Measurements from ENCODE around the gene CLDN19. TPM values are rescaled to one million over a fixed set of nuclear protein-coding genes. Genes with fewer than 3 reads are reported as not detected.

CLDN19 gene
- total and polyA plus RNA-seq, 4 donors, result 0.14 to 5.1 TPM; not detected in 2

DNA sequence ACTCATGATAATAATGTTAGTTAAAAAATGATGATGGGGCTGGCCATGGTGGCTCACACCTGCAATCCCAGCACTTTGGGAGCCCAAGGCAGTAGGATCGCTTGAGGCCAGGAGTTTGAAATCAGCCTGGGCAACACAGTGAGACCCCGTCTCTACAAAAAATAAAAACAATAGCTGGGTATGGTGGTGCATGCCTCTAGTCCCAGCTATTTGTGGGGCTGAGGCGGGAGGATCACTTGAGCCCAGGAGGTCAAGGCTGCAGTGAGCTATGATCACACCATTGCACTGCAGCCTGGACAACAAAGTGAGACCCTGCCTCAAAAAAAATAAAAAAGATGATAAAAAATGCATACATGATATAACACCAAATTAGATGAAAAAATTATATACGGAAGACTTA lies 21.5 kb upstream of the CLDN19 start:
- WGBS, result 98% methylated on average over 4 of the region's 4 CpGs
- DNase-seq (ENCODE audit: low spot score), result no peak

DNA sequence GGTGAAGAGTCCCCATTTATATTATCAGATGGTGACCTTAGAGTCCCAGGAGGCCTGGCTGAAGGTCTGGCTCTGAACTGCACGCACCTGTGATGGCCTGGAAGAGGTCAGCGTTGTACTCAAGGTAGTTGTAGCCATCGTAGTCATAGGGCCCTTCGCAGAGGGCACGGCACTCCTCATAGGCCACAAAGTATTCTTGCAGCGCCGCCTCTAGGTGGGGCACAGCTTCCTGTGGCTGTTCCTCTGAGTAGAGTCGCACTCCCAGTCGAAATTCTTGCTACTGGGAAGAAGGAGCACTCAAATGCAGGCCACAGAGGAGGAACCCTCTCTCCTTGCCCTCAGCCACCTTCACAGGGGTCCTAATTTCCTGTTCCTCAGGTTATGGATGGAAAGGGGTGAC lies 19.1 kb upstream of the CLDN19 start:
- TF ChIP-seq NR2F2 (IDR thresholded peaks at IDR 0.05), result no peak
- TF ChIP-seq, protein P1, sequence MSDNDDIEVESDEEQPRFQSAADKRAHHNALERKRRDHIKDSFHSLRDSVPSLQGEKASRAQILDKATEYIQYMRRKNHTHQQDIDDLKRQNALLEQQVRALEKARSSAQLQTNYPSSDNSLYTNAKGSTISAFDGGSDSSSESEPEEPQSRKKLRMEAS (IDR thresholded peaks at IDR 0.05), result no peak
- TF ChIP-seq RXRA (IDR thresholded peaks at IDR 0.05), result no peak
- no peak for TF ChIP-seq GABPA (IDR thresholded peaks at IDR 0.05 in 1 of 2, conservative IDR thresholded peaks at IDR 0.05 in 1 of 2)
- no peak for TF ChIP-seq HNF4G (IDR thresholded peaks at IDR 0.05)
- no peak for TF ChIP-seq JUND (IDR thresholded peaks at IDR 0.05)
- TF ChIP-seq HNF4A (conservative IDR thresholded peaks at IDR 0.05), result no peak
- TF ChIP-seq, protein P2, sequence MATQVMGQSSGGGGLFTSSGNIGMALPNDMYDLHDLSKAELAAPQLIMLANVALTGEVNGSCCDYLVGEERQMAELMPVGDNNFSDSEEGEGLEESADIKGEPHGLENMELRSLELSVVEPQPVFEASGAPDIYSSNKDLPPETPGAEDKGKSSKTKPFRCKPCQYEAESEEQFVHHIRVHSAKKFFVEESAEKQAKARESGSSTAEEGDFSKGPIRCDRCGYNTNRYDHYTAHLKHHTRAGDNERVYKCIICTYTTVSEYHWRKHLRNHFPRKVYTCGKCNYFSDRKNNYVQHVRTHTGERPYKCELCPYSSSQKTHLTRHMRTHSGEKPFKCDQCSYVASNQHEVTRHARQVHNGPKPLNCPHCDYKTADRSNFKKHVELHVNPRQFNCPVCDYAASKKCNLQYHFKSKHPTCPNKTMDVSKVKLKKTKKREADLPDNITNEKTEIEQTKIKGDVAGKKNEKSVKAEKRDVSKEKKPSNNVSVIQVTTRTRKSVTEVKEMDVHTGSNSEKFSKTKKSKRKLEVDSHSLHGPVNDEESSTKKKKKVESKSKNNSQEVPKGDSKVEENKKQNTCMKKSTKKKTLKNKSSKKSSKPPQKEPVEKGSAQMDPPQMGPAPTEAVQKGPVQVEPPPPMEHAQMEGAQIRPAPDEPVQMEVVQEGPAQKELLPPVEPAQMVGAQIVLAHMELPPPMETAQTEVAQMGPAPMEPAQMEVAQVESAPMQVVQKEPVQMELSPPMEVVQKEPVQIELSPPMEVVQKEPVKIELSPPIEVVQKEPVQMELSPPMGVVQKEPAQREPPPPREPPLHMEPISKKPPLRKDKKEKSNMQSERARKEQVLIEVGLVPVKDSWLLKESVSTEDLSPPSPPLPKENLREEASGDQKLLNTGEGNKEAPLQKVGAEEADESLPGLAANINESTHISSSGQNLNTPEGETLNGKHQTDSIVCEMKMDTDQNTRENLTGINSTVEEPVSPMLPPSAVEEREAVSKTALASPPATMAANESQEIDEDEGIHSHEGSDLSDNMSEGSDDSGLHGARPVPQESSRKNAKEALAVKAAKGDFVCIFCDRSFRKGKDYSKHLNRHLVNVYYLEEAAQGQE (IDR thresholded peaks at IDR 0.05), result no peak
- TF ChIP-seq, protein P3, sequence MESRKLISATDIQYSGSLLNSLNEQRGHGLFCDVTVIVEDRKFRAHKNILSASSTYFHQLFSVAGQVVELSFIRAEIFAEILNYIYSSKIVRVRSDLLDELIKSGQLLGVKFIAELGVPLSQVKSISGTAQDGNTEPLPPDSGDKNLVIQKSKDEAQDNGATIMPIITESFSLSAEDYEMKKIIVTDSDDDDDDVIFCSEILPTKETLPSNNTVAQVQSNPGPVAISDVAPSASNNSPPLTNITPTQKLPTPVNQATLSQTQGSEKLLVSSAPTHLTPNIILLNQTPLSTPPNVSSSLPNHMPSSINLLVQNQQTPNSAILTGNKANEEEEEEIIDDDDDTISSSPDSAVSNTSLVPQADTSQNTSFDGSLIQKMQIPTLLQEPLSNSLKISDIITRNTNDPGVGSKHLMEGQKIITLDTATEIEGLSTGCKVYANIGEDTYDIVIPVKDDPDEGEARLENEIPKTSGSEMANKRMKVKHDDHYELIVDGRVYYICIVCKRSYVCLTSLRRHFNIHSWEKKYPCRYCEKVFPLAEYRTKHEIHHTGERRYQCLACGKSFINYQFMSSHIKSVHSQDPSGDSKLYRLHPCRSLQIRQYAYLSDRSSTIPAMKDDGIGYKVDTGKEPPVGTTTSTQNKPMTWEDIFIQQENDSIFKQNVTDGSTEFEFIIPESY (IDR thresholded peaks at IDR 0.05), result no peak
- no peak for TF ChIP-seq RAD21 (IDR thresholded peaks at IDR 0.05)
- no peak overlapping the region for H3K27ac ChIP-seq (ENCODE audit: low read depth in 1 of 2, low read length in 2 of 2)
- no peak overlapping the region for H3K4me3 ChIP-seq (ENCODE audit: low read depth in 1 of 3, low read length in 3 of 3)
- no peak for DNase-seq (ENCODE audit: low spot score)
- H3K9me3 ChIP-seq (ENCODE audit: control insufficient read depth in 4 of 4, low read length in 3 of 4), result no peaks in the 10 kb centered on the region
- no peak overlapping the region for H3K9ac ChIP-seq (ENCODE audit: low read depth in 1 of 2, low read length in 2 of 2)
- peaks cover 13 to 49% (median 29%) of the 10 kb centered on the region in 4 donors for H3K36me3 ChIP-seq (ENCODE audit: control insufficient read depth in 4 of 4, insufficient read depth in 3 of 4, low read depth in 1 of 4, low read length in 3 of 4)
- H3K27me3 ChIP-seq (ENCODE audit: control insufficient read depth in 4 of 4, insufficient read depth in 4 of 4, low read length in 3 of 4), result no peaks in the 10 kb centered on the region
- 82% methylated on average over 9 of the region's 9 CpGs for WGBS
- no peaks in the 10 kb centered on the region for H3K4me1 ChIP-seq (ENCODE audit: control insufficient read depth in 4 of 4, insufficient read depth in 4 of 4, low read length in 3 of 4)

More for the DNA sequence above, 21.5 kb upstream of the CLDN19 start:
- Histone ChIP-seq H3K36me3 (ENCODE audit: control insufficient read depth in 4 of 4, insufficient read depth in 3 of 4, low read depth in 1 of 4, low read length in 3 of 4) (peaks cover 6 to 26% (median 13%) of the 10 kb centered on the region in 4 donors), H3K9ac (ENCODE audit: low read depth in 1 of 2, low read length in 2 of 2) (no peak overlapping the region), H3K27ac (ENCODE audit: low read depth in 1 of 2, low read length in 2 of 2) (no peak overlapping the region), H3K4me3 (ENCODE audit: low read depth in 1 of 3, low read length in 3 of 3) (no peak overlapping the region), H3K4me1 (ENCODE audit: control insufficient read depth in 4 of 4, insufficient read depth in 4 of 4, low read length in 3 of 4) (peaks cover 3 to 16% (median 11%) of the 10 kb centered on the region in 4 donors), H3K27me3 (ENCODE audit: control insufficient read depth in 4 of 4, insufficient read depth in 4 of 4, low read length in 3 of 4) (no peaks in the 10 kb centered on the region), H3K9me3 (ENCODE audit: control insufficient read depth in 4 of 4, low read length in 3 of 4) (no peaks in the 10 kb centered on the region)
- TF ChIP-seq GABPA (IDR thresholded peaks at IDR 0.05 in 1 of 2, conservative IDR thresholded peaks at IDR 0.05 in 1 of 2) (no peak), HNF4A (conservative IDR thresholded peaks at IDR 0.05) (no peak), HNF4G (IDR thresholded peaks at IDR 0.05) (no peak)
- TF ChIP-seq, protein P4, sequence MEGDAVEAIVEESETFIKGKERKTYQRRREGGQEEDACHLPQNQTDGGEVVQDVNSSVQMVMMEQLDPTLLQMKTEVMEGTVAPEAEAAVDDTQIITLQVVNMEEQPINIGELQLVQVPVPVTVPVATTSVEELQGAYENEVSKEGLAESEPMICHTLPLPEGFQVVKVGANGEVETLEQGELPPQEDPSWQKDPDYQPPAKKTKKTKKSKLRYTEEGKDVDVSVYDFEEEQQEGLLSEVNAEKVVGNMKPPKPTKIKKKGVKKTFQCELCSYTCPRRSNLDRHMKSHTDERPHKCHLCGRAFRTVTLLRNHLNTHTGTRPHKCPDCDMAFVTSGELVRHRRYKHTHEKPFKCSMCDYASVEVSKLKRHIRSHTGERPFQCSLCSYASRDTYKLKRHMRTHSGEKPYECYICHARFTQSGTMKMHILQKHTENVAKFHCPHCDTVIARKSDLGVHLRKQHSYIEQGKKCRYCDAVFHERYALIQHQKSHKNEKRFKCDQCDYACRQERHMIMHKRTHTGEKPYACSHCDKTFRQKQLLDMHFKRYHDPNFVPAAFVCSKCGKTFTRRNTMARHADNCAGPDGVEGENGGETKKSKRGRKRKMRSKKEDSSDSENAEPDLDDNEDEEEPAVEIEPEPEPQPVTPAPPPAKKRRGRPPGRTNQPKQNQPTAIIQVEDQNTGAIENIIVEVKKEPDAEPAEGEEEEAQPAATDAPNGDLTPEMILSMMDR (IDR thresholded peaks at IDR 0.05; ENCODE audit: low read depth, low read length, missing input control), result no peak
- TF ChIP-seq, protein P5, sequence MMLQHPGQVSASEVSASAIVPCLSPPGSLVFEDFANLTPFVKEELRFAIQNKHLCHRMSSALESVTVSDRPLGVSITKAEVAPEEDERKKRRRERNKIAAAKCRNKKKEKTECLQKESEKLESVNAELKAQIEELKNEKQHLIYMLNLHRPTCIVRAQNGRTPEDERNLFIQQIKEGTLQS (IDR thresholded peaks at IDR 0.05), result no peak
- TF ChIP-seq, protein P3 (IDR thresholded peaks at IDR 0.05), result no peak

Data from liver (tissue), 9 donors.